KG1 (cell line): ENCODE measurements around the gene SRPRB.

Experiments
- DNase-seq: peaks from one replicate; lab custom pipeline; 2025; lab: John Stamatoyannopoulos, UW

SRPRB gene

DNA sequence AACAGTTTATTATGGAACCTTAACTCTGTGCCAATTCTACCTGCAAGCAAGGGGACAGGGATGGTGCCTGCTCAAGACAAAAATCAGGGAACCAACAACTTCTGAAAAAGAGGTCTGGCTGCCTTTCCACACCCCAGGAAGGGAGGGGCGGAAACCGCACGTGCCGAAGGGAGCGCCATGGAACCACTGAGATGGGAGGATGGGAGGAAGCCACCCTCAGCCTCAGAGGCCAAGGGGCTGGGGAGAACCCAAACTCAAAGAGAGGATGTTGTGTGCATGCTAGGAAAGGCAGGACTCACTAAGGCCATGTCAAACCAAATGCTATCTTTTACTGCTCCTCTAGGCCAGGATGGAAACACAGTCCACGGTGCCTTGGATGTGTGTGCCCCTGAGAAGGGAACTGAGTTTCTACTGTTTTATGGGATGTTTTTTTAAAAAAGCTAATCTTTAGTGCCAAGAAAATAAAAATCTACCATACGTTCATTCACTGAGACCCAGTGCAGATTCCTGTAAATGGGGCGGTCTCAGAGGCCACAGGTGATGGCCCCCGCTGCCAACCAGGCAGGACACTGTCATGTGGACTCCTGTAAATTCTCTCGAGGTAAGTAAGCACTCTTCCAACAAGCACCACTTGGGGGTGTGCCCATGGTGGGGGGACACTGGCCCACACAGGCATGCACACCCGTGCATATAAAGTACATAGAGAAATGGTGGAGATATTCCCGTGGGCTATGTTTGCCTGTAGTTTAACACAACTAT lies 20.5 kb downstream of the SRPRB start:
- DNase-seq, result no peak

DNA sequence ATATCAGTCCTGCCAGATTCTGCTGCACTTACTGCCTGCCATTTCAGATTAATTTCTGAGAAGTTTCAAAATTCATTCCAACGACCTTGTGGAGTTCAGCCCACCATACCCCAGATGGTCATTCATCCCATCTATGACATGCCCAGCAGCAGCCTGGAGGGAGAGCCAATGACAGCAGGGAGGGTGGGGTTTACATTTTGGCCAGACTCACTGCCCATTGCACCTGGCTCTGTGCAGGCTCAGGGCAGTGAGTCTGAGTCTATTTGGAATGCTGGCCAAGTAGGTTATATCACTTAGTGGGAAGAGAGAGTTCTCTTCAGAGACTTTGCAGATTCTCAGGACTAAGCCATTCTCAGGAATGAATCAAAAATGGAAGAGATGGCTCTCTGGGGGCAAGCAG lies 21.5 kb downstream of the SRPRB start:
- DNase-seq, result no peak

DNA sequence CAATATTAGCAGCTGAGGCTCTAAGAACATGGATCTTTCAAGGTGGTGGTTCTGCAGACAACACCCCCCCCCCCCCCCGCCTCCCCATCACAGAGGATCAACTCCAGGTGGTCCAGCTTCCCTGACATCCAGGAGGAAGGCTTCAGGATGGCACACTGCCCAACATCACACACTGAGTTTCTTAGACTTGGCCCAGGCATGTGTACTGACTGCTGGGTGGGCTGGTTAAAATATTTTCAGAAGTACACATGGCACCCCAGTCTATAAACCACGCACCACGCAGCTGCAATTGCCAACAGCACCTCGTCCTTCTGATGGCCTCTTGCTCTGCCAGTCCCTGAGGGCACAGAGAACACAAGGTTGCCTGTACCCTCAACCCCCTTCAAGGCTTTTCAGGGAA lies 22.1 kb downstream of the SRPRB start:
- DNase-seq, result no peak

DNA sequence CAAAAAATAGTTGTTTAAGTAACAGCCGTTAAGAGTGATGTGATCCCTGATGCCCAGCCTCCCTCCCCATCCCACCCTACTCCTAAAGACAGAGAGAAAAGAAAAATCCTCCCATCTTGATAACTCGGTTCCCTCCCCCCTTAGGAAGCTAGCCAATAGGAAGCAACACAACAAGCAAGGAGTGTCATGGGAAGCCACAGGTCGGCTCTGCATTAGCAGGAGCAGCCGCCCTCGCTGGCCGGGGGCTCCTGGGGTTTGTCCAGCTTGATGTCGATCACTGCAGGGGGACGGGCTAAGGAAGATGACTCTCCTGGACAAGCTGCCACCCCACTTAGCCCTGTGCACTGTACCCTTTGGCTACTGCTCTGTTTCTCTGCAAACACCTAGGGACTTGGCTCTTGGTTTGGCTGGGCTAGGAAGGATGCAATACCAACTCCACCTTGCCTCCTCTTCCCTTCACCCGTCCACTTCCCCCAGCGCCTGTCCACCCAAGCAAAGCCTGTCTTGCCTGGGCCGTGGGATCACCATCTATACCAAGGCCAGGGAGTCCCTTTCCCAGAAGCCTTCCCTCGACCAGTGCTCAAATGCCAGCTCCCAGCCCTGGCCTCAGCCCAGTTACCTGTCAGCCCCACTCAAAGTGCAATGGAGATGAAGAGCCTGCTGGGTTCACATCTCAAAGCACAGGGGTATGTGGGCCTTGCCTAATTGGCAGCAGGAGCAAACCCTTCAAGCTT lies 23.1 kb downstream of the SRPRB start:
- no peak for DNase-seq

DNA sequence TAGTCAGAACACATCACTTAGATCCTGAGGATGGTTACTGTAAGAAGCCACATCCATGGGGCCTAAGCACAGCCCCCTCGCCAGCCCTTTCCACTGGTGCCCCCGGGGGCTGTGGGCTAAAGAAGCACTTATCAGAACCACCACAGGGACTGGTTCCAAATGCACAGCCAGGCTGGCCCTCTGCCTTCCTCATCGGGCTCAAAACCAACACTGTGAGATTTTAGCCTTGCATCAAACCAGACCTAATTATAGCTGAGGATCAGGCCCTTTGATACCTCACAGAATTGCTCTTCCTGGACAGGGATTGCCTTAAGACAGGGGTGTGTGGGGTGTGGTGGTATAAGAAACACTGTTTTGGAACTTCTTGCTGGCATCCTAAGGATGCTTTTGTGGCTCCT lies 23.7 kb downstream of the SRPRB start:
- no peak for DNase-seq

DNA sequence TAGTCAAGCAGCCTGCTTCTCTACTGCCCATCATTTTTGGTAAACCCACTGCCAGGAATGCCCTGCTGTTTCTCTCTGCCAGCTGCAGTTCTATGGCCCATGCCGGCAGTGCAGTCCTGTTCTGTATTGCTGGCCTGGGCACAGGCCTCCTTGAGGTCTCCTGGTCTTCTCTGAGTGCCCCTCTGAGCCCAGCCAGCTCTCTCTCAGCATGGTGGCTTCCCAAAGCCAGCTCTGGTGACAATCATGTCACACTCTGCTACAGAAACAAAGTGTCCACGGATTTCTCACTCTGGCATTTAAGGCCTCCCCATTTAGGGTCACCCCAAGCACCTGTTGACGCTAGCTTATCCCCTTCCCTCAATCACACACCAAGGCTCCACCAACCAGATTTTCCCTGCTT lies 24.5 kb downstream of the SRPRB start:
- DNase-seq, result no peak

DNA sequence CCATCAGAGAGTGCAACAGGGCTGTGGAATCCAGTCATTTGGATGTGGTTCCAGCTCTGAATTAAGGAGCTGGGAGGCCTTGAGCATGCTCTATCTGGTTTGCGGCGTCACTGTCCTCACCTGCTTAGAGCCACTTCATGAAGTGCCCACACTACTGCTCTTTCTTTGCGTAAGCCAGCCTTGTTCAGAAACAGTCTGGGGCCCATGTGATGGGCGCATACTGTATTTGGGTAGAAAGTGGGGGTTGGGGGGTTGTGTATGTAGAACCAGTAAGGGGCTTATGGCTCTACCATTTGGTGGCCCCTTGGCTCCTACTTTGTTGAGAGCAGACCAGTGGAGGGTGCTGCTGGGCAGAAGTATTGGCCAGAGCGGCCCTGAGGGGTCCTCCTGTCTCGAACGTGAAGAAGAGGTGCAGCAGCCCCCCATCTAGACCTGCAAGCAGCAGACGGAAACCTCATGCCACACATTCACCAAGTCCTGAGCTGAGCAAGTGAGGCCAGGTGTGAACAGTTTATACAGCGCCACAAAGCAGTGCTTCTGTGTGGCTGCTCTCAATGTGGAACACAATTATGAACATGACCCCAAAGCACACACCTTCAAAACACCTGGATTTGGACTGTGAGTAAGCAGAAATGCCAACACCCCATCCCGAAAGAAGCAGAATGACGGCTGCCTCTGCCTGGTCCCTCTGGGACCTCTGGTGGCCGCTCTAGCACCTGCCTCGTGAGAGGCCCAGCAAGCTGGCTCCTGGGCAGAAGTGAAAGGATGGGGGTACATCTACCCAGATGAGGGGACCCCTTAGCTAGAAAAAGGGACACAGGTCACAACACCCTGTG lies 26.6 kb downstream of the SRPRB start:
- DNase-seq, result no peak

DNA sequence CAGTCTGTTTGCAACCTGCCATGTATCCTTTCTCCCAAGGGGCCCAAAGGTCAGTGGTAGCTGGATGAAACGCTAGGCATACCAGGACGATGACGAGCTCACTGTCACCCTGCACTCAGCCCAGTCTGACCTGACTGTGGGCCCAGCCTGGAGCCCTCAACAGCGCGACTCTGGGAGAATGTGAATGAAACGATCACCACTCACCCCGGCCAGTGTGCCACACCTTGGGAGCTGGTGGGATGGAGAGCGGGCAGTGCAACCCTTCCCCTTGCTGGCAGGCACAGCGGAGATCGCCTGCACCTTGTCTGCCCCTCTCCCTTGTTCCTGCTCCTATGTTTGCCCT lies 27.2 kb downstream of the SRPRB start:
- no peak for DNase-seq

DNA sequence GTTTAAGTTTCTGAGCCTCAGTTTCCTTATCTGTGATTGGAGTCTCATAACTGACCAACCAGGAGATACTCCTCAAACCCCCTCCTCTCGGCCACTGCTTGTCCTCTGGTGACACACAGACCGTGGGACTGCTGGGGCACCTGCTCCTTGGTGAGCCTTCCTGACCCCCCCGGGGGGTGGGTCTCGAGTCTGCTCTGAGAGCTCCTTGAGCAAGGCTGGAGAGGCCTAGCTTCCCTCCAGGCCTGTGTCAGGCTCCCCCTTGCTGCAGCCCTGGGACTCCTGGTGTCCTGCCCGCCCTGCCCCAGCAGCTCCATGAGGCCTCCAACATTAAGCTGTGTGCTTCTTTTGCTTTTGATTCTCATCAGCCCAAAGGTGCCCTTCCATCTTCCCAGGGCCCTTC lies 27.7 kb downstream of the SRPRB start:
- no peak for DNase-seq

DNA sequence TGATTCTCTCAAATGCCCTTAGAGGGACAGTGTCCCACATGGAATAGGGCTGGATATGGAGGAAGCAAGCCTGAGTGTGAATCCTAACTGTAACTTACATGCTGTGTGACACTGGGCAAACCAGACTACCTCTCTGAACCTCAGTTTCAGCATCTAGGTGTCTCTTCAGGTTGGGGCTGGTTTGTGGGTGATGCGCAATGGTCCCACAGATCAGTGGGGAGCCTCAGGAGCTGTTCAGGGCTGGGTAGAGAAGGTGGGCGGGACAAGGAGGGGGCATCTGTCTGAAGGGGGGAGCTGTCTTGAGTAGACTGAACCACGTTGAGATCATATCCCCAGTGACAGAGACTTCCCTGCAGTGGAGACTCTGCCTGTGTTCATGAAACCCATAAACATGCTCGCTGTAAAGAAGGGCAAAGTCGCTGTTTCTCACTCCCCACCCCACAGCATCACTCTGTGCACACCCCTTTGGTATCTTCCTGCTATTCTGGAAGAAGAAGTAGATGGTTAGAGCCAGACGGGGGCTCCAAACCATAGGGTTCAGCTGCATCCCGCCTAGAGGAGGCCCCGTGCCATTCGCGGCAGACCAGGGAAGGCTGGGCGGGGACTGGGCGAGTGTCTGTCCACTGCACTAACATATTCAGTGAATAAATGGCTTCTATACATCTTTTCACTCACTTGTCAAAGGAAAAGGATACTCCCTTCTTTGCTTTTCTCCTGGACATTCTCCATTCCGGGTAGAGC lies 28.4 kb downstream of the SRPRB start:
- DNase-seq, result no peak

DNA sequence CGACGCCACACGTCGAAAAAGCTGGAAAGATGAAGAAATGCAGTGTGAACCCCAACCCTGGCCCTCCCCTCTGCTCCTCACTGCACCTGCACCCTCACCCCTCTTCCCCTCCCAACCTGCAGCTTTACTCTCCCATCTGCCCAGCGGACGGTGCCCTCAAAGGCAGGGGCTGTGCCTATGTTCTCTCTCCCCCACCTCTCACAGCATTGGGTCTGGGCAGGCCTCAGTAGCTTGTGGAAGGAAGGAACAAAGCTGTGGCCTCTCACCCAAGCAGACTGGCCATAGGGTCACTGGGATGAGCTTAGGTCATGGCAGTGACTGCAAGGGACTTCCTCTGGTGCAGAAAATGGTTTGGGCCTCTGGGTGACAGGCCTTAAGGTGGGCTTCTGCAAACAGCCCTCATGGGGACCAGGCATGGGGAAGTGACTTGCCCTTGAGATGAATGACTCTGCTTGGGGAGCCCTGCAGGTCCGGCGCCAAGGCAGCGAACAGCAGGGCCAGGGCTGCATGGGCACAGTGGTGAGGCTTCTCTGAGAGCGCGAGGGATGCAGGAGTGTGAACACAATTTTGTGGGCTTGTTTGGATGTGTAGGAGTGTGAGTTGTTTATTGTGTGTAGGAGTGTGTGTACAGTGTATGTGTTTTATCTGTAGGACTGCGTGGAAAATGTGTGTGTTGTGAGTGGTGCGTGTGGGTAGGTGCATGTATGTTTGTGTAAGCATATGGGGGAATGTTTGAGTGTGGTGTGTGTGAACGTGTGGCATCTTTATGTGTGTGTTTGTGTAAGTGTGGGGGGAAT lies 29.2 kb downstream of the SRPRB start:
- no peak for DNase-seq

DNA sequence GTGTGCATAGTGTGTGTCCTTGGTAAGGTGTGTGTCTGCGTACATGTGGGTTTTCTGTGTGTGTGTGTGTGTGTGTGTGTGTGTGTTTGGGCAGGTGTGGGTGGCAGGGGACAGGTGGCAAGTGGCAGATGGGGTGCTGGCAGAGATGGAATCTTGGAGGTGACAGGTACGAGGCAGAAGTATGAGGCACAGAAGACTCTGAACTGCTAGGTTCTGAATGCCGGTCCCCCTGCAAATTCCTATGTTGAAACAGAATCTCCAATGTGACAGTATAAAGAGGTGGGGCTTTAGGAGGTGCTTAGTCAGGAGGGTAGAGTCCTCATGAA lies 29.8 kb downstream of the SRPRB start:
- no peak for DNase-seq

DNA sequence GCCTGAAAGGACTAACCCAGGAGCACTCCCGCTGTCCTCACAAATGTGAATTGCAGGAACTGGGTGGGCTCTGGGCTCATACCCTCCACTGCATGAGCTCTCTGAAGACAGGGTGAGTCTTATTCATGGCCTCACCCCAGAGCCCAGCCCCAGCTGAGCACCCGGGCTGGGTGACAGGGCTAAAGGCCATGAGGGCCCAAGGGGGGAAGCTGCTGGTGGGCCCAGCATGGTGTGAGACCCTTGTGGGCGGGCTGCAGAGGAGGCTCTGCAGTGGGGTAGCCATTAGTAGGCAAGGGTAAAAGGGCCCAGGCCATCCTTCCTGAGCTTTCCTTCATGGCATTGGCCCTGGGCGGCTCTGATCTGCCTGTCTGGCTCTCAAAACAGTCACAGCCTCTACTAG lies 30.3 kb downstream of the SRPRB start:
- DNase-seq, result no peak

DNA sequence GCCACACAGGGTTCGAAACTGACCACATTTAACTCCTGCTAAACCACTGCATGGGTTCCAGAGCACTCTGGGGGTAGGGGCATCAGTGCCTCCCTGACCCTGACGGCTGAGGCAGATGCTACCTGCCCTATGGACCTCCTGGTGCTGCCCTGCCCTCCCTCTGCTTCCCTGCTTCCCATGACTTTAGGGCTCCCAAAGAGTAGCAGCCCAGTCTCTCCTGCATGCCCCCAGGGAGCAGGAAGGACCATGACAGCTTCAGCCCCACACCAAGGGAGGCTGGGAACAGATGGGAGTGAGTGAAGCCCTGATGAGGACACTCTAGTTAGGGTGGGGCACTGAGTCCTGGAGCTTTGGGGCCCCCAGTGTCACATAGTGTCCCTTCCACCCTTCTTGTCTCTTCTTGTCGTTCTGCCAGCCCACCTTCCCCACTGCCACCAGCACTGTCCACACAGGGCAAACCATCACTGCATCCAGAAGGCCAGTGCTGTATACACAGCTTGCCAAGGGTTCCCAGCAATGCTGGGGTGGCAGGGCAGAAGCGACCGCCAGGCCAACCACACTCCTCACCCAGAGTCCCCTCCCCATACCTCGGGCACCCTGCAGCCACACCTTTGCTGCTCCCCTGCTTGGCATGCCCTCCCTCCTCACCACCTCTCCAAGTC lies 31.0 kb downstream of the SRPRB start:
- no peak for DNase-seq

DNA sequence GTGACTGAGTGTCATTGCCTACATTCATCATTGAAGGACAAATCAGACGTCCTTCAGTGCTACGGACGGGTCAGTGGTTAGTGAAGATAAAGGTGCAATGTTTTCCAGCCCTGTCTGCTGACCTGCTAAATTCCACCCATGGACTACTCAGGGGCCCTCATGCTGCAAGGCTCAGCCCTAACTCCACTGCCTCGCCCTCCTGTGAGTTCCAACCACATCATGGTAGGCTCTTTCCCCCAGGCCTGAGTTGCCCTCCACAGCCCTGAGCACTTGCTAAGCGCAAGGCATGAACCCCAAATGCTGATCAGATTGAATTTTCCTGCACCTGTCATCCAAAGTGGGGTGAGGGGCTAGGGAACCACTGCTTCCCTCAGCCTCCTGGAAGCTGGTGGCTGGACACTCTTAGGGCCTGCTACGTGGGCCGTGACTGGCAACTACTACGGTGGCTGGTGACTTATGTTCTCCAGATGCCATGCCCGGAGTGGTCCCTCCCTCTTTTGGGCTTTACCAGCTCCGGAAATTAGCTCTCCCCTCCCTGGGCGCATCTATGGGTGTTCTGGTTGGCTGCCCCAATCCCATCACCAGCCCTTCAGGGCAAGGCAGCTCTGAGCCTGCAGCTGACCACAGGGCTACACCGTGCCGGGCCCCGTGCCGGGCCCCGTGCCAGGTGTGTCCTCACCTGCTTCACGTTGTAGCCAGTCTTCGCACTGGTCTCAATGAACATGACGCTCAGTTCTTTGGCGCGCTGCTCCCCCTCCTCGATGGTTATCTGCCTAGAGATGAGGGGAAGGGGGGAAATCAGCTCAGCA lies 32.1 kb downstream of the SRPRB start:
- no peak for DNase-seq

DNA sequence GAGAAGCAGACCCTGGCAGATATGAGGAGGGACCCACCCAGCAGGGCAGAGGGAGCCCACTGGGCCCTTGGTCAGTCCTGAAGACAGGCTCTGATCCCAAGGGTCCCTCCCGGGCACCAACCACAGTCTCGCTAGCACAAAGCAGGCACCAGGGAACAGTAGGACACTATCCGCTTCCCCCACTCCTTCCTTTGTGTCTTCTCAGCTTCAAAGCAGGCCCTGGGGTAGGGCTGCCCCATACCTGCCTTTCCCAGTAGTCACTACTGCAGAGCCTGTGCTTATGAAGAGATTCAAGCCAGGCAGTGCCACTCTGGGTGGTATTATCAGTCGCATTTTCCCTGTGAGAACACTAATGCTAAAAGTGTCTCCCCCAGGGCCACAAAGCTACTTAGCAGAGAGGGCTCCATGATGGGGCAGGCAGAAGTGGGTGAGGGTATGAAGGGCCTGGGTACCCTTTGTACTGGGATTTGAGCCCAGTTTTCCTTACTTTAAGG lies 32.7 kb downstream of the SRPRB start:
- no peak for DNase-seq

DNA sequence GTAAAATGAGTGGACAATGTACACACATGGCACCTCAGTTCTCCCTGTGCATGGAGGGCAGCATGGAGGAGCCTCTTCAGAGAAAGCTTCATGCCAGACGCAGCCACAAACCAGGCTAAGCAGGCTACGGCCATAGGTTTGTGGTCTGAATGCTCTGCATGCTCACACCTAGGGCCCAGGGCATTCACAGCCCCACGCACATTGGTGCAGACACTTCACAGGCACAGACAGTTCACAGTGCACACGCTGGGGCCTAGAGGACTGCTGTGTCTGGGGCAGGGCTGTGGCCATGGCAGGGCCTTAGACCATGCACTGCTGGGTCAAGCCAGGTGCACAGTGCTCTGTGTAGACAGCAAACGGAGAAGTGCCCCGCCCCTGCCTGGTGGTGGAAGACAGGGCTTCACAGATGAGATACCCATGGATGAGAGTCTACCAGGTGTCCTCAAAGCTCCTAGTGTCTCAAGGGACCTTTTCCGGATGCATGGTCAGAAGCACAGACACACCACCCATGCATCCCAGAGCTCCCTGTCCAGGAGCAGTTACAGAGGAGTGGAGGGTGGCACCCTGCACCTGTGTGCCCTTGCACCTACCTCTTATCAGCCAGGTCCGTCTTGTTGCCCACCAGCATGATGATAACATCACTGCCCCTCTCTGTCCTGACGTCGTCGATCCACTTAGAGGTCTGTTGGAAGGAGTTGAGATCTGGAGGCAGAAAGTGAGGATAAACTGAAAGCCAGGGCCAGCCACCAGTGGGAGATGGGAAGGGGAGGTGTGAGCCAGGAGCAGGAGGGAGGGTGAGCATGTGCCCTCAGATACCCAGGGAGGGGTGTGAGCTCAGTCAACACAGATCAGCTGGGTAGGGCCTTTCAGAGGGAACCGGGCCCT lies 33.5 kb downstream of the SRPRB start:
- DNase-seq, result no peak

DNA sequence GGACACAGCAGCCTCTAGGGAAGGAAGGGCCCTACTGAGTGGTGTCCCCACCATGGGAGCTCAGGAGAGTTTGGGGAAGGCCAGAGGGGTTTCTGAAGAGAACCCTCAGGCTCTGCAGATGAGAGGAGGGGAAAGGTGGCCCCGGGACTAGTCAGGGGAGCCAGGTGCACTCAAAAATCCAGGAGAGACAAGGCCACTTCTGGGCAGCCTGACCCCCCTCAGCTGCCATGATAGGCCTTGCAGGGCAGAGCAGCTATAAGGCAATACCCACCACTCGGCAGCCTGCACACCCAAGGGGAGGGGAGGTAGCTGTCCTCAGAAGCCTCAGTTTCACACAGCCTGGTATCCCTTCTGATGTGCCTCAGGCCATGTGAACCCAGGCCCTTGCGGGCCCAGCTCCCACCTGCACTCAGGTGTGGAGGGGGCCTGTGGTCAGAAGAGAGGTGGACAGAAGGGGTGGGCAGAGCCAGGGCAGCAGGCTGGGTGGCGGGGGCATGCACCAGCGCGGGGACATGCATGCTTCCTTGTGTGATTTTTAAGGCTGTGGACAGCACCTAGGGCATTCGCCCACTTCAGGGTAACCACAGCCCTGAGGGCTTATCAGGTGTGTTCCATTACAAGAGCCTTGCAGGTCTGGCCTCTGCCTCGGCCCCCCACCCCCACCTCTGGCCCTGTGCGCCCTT lies 34.6 kb downstream of the SRPRB start:
- DNase-seq, result no peak
